ENCODE results near the gene GIGYF2.

GRCh38 chr2:232699110-232699509 lies 2.0 kb downstream of the GIGYF2 start:
- TF ChIP-seq CTCF (IDR thresholded peaks at IDR 0.05) (no peak), SMC3 (IDR thresholded peaks at IDR 0.05; ENCODE audit: low read depth, low read length) (no peak), REST (IDR thresholded peaks at IDR 0.05; ENCODE audit: low read depth, low read length) (no peak), TAF1 (IDR thresholded peaks at IDR 0.05; ENCODE audit: borderline replicate concordance, low read depth, low read length) (no peak), POLR2AphosphoS5 (IDR thresholded peaks at IDR 0.05; ENCODE audit: low read depth, low read length) (no peak)
